SU-DHL-6 (cell line): ENCODE data around the gene EVPL.

Experiments used
- H2AFZ ChIP-seq: fragments of 200-600 bp; sonication (generic); 2 replicates; pipeline ENCODE4 v1.6.1; 2014; ENCODE audit warnings: low read depth, mild to moderate bottlenecking, moderate library complexity, mixed read lengths, antibody characterized with exemption, low read length; ENCODE audit not compliant: severe bottlenecking
- H3F3A ChIP-seq: fragments of 200-600 bp; shearing (Covaris generic); 2 replicates; pipeline ENCODE4 v1.6.0; 2016; ENCODE audit warnings: antibody characterized with exemption, mild to moderate bottlenecking; ENCODE audit not compliant: insufficient read depth
- H3K27ac ChIP-seq: fragments of 200-600 bp; sonication (generic); 2 replicates; pipeline ENCODE4 v1.5.1; 2016; ENCODE audit warnings: low read depth, mild to moderate bottlenecking, low read length, moderate library complexity, mixed read lengths
- H3K27me3 ChIP-seq: fragments of 200-600 bp; sonication (generic), shearing (Covaris generic); 2 replicates; pipeline ENCODE4 v1.6.0; 2014; ENCODE audit warnings: mild to moderate bottlenecking, low read length
- H3K36me3 ChIP-seq: fragments of 200-600 bp; sonication (generic); 2 replicates; pipeline ENCODE4 v1.6.1; 2014; ENCODE audit warnings: mild to moderate bottlenecking, low read length, mixed read lengths
- H3K4me2 ChIP-seq: fragments of 300-600, 200-600 bp; shearing (Covaris generic), sonication (generic); 2 replicates; pipeline ENCODE4 v1.6.0; 2014; ENCODE audit warnings: low read length, low read depth, mild to moderate bottlenecking; ENCODE audit not compliant: poor library complexity, severe bottlenecking
- H3K4me3 ChIP-seq: fragments of 200-600 bp; sonication (generic); 2 replicates; pipeline ENCODE4 v1.5.1; 2014; ENCODE audit warnings: antibody characterized with exemption, low read length, mild to moderate bottlenecking, mixed read lengths; ENCODE audit not compliant: insufficient read depth, poor library complexity, severe bottlenecking
- H3K79me2 ChIP-seq: fragments of 200-600 bp; sonication (generic); 2 replicates; pipeline ENCODE4 v1.6.1; 2014; ENCODE audit warnings: mild to moderate bottlenecking, low read length, moderate library complexity; ENCODE audit not compliant: insufficient read depth
- H3K9ac ChIP-seq: fragments of 200-600 bp; sonication (generic); 2 replicates; pipeline ENCODE4 v1.7.0; 2014; ENCODE audit warnings: mild to moderate bottlenecking, low read length
- H3K9me2 ChIP-seq: fragments of 200-600 bp; sonication (generic); replicated peaks from 2 replicates; pipeline ENCODE4 v1.6.1; 2014; ENCODE audit warnings: low read length; ENCODE audit not compliant: insufficient read depth
- H3K9me3 ChIP-seq: fragments of 200-600 bp; sonication (generic); 2 replicates; pipeline ENCODE4 v1.6.1; 2014; ENCODE audit warnings: low read length, mixed read lengths; ENCODE audit not compliant: insufficient read depth
- H4K20me1 ChIP-seq: fragments of 200-600 bp; sonication (generic); 2 replicates; pipeline ENCODE4 v1.6.1; 2014; ENCODE audit warnings: low read depth, mild to moderate bottlenecking, antibody characterized with exemption, low read length, moderate library complexity, mixed read lengths
- EZH2phosphoT487 ChIP-seq: fragments of 200-600 bp; sonication (generic), shearing (Covaris generic); conservative IDR thresholded peaks from 2 replicates; pipeline ENCODE4 v1.6.1; 2018; ENCODE audit warnings: mild to moderate bottlenecking, antibody characterized with exemption, low read length, moderate library complexity, mixed read lengths
- TF ChIP-seq, protein P1 (sequence below): fragments of 200-600 bp; sonication (generic); IDR thresholded peaks from one replicate; pipeline ENCODE4 v1.5.1; 2017; ENCODE audit warnings: antibody characterized with exemption, mild to moderate bottlenecking, low read length, moderate library complexity; ENCODE audit not compliant: insufficient read depth, poor library complexity, severe bottlenecking

The EVPL gene

DNA sequence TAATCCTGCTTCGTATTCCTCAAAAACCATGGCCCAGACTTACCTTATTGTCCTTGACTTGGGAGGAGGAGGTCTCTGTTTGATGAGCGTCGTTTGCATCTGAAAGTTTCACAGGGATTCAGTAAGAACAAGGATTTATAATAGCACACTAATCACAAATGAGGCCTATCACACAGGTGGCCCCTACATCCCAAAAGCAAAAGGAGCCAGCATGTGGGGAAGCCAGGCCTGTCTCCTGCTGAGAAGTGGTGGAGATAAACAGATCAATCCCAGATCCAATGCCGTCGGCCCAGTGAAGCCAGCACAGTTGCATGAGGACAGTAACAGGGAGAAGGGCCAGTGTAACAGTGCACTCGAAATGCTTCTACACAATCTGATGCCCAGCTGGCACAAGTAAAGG, 13.3 kb upstream of the EVPL start:
- H4K20me1 ChIP-seq, result no peaks in the 10 kb centered on the region
- no peak overlapping the region for H3K4me3 ChIP-seq
- no peak overlapping the region for H3K9ac ChIP-seq
- TF ChIP-seq, protein P1, sequence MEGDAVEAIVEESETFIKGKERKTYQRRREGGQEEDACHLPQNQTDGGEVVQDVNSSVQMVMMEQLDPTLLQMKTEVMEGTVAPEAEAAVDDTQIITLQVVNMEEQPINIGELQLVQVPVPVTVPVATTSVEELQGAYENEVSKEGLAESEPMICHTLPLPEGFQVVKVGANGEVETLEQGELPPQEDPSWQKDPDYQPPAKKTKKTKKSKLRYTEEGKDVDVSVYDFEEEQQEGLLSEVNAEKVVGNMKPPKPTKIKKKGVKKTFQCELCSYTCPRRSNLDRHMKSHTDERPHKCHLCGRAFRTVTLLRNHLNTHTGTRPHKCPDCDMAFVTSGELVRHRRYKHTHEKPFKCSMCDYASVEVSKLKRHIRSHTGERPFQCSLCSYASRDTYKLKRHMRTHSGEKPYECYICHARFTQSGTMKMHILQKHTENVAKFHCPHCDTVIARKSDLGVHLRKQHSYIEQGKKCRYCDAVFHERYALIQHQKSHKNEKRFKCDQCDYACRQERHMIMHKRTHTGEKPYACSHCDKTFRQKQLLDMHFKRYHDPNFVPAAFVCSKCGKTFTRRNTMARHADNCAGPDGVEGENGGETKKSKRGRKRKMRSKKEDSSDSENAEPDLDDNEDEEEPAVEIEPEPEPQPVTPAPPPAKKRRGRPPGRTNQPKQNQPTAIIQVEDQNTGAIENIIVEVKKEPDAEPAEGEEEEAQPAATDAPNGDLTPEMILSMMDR, result no peak
- TF ChIP-seq EZH2phosphoT487, result no peak
- H3K9me3 ChIP-seq, result no peaks in the 10 kb centered on the region
- H3K9me2 ChIP-seq, result no peaks in the 10 kb centered on the region
- H3K27ac ChIP-seq, result no peak overlapping the region
- no peak overlapping the region for H2AFZ ChIP-seq
- no peaks in the 10 kb centered on the region for H3F3A ChIP-seq
- H3K27me3 ChIP-seq, result no peaks in the 10 kb centered on the region
- H3K79me2 ChIP-seq, result no peaks in the 10 kb centered on the region
- no peak overlapping the region for H3K4me2 ChIP-seq
- H3K36me3 ChIP-seq, result peaks cover 8% of the 10 kb centered on the region; the same call in 1 of the 2 replicates

GRCh38 chr17:76039121-76039520, 12.0 kb upstream of the EVPL start:
- Histone ChIP-seq H3K9ac (no peak overlapping the region), H3K4me2 (no peak overlapping the region), H3K9me2 (no peaks in the 10 kb centered on the region), H3K4me3 (no peak overlapping the region), H2AFZ (no peak overlapping the region), H3K27me3 (no peaks in the 10 kb centered on the region), H3K79me2 (no peaks in the 10 kb centered on the region), H3K27ac (no peak overlapping the region), H3K36me3 (peaks cover 4% of the 10 kb centered on the region; the same call in 1 of the 2 replicates), H3F3A (no peaks in the 10 kb centered on the region), H3K9me3 (no peaks in the 10 kb centered on the region), H4K20me1 (no peaks in the 10 kb centered on the region)
- TF ChIP-seq, protein P1, result no peak
- TF ChIP-seq EZH2phosphoT487, result no peak

GRCh38 chr17:76038050-76038449, 10.9 kb upstream of the EVPL start:
- no peaks in the 10 kb centered on the region for H4K20me1 ChIP-seq

More at GRCh38 chr17:76038050-76038449, 10.9 kb upstream of the EVPL start:
- no peaks in the 10 kb centered on the region for H3K9me3 ChIP-seq
- H3K4me3 ChIP-seq, result no peak overlapping the region
- peaks cover 4% of the 10 kb centered on the region; the same call in 1 of the 2 replicates for H3K36me3 ChIP-seq
- H3K9me2 ChIP-seq, result no peaks in the 10 kb centered on the region
- no peaks in the 10 kb centered on the region for H3F3A ChIP-seq
- H3K79me2 ChIP-seq, result no peaks in the 10 kb centered on the region
- H3K27ac ChIP-seq, result no peak overlapping the region
- no peak overlapping the region for H3K4me2 ChIP-seq
- H3K9ac ChIP-seq, result no peak overlapping the region
- H2AFZ ChIP-seq, result no peak overlapping the region
- TF ChIP-seq, protein P1, result no peak
- no peak for TF ChIP-seq EZH2phosphoT487
- no peaks in the 10 kb centered on the region for H3K27me3 ChIP-seq
